GM18502 (cell line): Measurements from ENCODE around the gene CELF2.

ENCODE experiments used
- ATAC-seq: cut with Tn5 transposase; IDR thresholded peaks from one replicate; pipeline ENCODE4 v1.9.1; 2021; ENCODE audit warnings: mild to moderate bottlenecking; ENCODE audit not compliant: unreplicated experiment, poor library complexity

Gene CELF2

DNA sequence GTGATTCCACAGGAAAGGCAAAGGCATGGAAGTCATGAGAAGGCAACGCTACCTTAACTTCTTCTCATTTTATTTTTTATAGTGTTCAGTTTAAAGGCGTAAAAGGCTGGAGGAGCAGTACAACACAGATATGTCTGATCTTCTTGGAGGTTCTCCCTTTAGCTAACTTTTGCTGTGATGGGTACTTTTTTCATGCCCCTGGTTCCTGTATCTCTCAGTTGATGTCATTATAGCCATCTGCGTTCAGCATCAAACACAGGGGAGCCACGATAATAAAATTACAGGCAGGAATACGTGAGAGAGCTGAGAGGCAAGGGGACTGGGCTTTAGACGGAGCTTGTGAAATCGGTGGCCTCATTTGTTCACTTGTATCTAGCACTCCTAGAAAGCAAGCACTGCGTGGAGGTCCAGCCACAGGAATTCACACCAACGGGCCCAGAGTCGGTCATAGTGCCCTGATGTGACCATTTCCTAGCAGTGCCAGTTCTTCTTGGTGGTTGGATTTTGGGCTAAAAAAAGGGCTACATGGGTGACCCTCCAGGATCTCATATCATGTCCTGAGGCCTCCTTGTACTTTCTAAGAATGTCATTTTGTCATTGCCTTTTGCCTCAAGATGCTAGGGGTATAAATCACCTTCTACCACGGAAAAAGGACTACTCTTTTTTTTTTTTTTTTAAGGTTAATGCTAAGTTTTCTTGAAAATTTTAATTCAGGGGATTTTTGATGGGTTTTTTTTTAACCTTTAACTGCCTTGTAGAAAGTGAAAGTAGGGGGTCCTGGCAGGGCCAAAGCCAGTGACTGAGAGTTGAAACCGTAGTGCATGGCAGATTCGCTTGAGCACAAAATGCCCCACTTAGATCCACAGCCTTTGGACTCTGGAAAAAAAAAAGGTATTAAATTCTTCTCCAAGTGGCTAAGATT, 191.5 kb downstream of the CELF2 start:
- ATAC-seq = peak; percentile 72

DNA sequence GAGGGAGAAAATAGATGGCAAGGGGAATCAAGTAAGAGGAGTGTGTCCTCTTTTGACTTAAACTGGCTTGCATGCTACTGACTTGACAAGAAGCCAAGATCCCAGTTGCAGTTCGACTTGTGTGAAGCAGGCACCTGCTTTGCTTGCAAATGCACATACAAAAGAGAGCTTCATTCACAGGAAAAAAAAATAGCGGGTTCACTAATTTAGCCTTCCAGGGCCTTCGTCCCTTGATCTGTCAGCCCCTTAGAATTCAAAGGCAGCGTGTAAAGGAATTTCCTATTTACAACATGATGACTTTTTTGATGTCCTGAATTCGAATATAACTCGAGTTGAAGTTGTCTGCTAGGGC, 192.1 kb downstream of the CELF2 start:
- peak; percentile 30 for ATAC-seq

DNA sequence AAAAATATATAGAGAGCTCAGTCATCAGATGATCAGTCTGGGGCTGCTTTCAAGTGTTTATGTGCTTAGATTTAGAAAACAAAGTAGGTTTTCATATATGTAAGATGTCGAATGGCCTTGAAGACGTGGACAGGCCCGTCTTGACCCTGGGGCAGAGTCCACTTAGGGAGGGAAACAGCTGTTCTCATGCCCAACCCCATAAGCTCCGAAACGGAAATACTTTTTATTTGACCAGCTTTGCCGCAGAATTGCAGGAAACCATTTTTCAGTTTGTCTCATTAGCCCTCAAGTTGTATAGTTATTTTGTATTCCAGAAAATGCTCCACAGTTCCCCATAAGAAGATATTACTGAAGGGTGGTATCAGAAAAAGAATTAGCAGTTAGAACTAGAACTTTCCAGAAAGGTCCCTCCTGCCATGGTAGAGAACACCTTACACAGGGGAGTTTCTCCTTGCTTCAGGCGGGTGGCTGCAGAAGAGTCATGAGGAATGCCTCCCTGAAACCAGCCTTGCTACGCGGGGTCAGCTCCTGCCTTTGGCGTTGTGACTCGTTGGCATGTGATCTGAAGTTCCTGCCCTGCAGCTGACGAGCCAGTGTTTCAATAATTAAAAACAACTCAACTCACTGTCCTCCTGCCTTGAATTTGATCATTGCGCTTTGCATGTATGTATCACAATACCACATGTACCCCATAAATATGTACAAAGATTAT, 192.7 kb downstream of the CELF2 start:
- no peak for ATAC-seq

DNA sequence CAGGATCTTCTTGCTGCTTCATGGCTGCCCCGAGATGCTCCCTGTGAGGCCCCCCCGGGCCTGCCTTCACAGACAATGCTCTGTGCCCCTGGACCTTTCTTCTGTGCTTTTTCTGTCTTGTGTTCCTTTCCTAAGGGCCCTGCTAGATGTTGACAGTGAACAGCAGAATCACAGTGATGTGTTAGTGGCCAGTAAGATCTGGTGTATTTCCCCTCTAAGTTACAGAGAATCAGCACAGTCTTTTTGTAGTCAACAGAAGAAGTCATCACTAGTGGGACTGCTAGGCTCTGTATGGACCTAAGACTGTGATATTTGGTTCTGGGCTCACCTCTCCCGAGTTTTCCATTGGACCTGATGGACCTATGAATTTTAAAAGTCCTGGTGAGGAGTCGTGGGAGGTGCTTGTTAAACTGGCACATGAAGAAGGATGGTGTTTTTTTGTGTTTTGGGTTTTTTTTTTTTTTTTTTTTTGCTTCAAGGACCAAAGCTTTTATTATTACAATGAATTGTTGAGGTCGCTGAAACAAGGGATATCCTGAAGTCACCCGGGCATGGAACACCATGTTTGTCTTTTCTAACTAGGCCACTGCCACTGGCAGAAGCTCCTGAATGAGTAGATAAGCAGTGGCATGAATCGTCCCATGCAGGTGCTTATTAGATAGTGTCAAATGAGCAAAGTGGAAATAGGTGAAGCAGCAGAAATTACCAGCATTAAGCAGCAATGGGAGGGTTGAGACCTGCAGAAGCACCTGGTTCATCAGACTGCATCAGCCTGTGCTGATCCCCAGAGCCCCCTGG, 194.8 kb downstream of the CELF2 start:
- ATAC-seq = no peak

DNA sequence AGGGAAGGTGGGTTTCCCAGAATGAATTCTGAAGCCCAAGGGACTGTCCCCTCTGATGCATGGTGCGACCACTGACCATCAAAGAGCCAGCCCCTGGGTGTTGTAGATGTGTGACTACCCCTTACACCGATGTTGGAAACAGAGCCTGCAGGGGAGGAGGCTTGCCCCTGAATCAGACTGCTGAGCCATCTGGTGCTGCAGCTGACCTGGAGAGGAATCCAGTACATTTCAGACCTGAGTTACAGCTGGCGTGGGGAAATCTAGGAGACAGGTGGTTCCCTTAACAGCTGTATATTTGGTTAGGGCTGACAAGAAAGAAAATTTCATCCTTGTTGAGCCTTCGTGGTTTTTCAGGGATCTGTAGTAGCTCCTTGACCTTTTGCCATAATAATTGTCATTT, 195.5 kb downstream of the CELF2 start:
- ATAC-seq = no peak

DNA sequence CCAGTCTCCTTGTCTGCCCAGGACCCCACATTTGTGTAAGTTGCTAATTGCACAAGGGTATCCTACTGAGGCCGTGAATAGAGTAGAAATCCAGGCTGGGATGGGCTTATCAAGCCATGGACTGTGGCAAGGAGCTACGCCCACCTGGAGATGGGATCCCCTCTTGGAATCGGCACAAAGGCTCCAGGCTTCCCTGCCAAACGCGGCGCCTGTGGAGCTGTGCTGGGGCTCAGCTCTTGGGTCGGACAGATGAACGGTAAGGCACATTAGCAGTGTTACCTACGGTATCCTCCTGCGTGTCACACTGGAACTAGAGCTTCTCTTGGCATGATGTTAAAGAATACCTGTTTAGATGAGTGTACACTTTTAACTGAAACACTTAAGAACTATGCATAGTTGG, 196.7 kb downstream of the CELF2 start:
- ATAC-seq = no peak

DNA sequence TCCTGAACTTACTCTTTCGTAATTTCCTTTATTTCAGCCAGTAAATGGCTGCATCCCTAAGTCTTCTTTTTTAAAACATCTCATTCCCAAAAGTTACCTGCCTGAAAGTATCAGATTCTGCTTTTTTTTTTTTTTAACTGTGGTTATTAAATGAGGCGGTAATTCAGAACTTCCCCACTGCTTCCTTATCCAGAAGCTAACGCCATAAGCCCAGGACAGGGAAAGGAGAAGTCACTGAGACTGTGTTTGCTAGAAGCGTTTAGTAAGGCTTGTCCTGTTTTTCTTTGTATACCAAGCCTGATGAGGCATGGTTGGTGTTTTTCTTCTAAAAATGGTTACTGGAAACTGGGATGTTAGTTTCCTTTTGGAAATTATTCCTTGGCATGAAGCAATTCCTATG, 197.8 kb downstream of the CELF2 start:
- ATAC-seq = no peak

DNA sequence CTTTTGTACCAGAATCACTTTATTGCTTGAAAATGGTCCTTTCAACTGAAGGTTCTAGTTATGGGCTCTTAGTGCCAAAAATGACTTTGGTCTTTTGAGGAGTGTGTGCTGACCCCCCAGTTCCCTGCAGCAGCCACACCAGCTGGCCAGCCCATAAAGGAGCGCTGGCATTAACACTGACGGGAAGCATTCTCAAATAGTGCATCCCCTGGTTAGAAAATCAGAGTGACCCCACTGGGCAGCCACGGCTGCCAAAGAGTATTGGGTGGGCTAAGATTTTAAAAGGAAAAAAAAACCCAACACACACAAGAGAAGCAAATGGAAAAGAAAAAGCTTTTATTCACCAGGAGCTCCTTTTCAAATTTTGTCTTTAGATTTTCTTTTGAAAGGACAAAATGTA, 199.8 kb downstream of the CELF2 start:
- no peak for ATAC-seq

DNA sequence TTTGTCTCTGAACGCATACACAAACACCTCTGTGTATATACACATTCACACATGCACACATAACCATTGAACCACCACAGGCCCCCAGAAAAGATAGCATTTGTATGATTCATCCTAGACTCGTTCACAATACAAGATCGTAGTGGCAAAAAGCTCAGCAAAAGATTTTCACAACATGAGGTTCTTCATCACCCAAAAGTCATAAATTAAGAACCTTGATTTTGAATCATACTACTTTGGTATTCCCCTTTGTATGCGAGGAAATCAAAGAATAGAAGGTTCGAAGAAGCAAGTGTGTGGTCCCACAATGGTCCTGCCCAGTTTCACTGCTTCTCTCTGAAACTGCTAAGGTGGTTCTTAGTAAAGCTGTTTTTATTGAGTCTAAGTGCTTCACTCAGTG, 200.7 kb downstream of the CELF2 start:
- no peak for ATAC-seq

DNA sequence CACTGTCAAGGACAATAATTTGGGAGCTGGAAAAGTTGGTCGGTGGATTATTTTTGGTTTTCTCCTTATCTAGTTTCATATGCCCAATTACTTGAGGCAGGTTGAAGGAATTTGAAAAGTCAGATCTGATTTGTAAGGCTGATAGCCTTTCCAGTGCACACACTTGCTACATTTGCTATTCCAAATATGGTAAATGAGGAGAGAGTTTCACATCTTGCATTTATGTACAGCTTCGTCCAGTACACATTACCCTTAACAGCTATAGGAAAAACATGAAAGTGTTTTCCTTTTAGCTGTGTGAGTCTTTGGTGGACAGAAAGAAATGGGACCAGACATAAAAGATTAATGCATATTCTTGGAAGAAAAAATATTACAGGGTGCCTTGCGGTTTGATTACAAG, 201.8 kb downstream of the CELF2 start:
- no peak for ATAC-seq

DNA sequence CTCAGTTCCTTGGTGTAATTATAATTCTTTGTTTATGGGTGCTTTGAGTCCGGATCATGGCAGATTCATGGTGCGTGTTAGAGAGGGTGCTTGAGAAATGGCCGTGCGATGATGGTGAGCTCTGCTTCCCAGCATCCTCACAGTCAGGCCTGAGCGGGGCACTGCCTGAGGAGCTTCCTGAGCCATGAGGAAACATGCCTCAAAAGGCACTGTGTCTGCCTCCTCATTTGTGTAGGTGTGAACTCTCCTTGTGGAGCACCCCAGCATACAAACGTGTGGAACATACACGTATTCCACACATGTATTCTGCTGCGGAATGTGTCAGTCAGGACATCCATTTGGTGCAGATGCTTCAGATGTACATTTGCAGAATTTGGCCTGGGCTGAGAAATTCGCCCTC, 205.4 kb downstream of the CELF2 start:
- no peak for ATAC-seq

DNA sequence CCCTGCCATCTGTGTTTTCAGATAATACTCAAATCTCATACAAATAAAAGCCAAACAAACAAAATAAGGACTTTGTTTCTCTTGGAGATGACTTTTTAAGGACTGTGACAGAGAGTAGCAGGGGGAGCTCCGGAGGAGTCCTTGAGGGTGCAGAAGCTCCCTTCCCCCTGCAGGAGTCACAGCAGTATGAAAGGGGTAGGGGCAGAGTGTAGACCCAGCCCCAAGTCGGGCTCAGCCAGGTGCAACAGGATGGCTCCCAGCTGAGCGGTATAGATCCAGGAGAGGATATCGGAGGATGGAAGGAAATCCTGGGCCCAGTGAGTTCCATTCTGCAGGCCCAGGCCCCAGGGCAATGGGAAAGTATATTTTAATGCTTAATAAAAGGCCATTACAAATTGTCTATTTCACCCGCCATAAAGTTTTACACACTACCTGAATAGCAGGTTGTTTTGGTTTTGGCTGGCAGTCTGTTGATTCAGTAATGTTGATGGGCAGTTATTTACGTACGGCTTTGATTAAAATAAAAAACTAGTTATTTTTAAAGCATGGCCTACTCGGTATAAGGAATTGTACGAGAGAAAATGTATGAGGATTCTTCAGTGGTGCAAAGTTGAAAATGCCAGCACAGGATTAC, 206.0 kb downstream of the CELF2 start:
- ATAC-seq = no peak

DNA sequence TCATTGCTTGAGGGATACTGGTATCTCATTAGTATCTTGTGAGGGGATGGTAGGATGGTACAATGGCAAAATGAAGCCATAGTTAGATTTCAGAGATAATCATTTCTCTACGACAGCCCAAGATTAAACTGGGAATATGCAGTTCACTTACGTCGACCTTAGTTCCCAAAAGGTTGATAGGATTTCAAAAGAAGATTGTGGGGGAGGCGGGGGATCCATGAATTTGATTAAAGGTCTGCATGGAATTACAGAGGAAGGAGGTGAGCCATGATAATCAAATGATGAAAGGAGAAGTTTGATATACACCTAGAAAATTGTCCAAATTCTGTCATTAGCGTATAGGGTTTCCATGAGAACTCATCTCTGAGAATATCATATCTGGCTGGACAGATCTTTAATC, 206.6 kb downstream of the CELF2 start:
- ATAC-seq = no peak

DNA sequence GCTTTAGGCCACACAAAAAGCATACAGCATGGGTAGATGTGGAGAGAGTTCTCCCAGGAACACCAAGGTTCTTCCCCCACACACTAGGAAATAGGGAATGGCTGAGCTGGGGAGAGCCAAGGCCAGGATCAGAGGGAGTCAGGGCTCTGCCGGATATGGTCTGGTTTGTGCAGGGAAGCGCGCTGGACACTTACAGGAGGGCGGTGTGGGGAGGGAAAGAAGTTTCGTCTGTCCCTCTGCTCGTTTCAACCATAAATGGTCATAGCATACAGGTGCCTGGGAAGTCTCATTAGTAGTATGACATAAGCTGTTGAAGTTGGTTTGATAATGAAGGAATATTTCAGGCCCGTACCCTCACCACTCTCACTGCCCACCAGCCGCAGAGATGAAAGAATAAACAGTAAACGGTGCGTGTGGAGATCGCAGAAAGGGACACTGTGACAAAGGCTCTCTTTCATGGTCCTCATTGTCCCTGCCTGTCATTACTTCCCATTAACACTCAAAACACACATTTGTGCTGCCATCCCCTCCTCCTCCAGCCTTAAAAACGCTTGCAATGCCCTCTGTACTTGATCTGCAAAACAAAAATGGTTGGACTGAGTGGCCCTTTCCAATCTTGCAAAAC, 207.2 kb downstream of the CELF2 start:
- no peak for ATAC-seq

DNA sequence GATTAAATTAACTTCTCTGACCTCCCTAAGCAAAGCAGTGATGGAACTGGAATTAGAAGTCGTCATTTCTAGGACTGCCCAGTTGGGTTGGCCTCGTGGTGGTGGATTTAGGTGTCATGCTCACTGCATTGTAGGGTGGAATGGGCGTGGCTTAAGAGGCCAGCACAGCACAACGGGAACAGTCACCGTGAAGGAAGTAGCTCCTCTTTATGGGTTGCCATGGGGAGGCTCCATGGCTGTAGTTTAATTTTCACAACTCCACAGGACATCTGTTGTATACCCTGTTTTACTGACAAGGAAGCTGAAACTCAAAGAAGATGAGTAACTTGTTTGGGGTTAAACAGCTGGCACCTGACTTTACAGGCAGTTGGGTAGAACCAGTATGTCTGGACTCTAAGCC, 208.3 kb downstream of the CELF2 start:
- peak; percentile 54 for ATAC-seq

DNA sequence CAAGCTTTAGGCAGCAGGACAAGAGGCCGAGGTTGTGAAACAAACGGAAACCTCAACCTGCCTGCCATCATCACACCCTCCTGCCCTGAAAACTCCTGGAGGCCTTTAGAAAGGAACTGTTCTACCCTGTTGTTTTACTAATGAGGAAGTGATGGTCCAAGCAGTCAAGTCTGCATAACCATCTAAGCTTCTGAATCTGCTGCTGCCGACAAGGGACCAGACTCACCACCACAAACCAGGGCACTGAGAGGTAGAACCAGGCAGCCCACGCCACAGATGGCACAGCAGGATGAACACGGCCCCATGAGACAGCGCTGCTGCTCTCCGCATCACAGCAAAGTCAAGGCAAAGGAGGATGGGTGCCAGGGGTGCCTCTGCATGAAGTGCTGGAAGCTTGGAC, 209.4 kb downstream of the CELF2 start:
- ATAC-seq = peak; percentile 50

DNA sequence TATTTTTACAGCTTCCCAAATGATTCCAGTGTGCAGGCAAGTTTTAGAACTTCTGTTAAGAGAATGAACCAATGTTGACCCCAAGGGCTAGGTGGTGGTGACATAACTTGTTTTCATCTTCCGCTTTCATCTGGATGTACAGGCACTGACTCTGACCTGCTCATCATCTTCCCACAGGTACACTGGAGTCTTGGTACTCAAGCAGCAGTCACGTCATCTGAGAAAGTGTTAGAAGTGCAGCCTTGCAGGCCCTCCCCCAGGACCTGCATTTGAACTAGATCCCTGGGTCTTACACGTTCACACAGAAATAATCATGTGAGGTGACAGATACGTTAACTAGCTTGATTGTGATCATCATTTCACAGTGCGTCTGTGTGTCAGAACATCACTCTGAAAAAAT, 212.2 kb downstream of the CELF2 start:
- no peak for ATAC-seq

DNA sequence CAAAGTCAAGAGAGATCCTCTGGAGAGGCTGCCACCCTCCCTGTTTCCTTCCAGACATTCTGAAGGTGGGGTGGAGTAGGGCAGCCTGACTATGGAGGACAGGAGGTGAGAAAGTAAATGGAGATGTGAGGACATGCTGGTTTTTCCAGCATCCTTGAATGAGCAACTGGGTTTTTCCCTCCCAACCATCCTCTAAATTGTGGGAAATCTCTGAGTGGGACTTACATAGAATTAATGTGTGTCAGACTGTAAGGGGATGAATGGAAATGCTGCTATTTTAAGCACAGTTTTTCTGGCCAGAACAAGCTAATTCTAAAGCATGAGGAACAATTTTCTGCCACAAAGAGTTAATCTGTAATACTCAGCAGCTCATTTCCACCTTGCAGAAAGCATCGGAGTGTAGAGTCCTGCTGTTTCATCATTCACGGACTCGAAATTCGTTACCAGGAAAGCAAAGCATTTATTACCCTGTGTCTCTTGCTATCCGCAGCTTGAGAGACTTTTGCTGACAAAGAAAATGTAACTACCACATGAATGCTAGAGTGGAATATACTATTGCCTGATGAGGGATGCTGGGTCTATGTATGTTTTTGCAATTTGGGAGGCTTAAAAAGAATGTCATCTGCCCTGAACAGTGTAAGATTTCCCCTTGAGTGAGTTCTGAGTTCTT, 213.0 kb downstream of the CELF2 start:
- no peak for ATAC-seq

DNA sequence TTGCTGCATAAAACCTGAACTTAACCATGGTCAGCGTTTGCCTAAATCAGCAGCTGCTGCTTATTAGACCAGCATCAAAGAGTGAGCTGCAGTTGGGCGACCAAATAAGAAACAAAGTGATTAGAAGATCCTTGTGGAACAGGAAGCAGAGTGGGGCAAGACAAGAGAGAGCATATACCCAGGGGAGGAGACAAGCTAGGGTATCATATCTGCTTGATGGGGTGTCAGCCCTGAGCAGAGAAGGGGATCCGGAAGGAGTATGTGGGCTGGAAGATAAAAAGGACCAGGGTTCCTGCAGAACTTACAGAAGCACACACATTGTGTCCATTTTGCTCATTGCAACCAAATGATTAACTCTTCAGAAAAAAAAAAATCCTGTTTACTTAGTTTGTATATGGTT, 213.6 kb downstream of the CELF2 start:
- ATAC-seq = no peak
